GM12891 (cell line): ENCODE data around the gene PRCP.

Experiments used
- DNase-seq: peaks from one replicate; pipeline ENCODE4 v3.0.0; 2011; ENCODE audit warnings: low spot score; ENCODE audit not compliant: insufficient read length
- FAIRE-seq: peaks from 2 replicates; lab custom pipeline; 2011; peaks lifted over from hg19 to GRCh38; lab: Jason Lieb, UNC
- PAX5 ChIP-seq: IDR thresholded peaks from 2 replicates; pipeline ENCODE4 v1.6.1; 2011; ENCODE audit warnings: low read length, moderate library complexity, mild to moderate bottlenecking; ENCODE audit not compliant: insufficient read depth, severe bottlenecking
- POLR2A ChIP-seq: IDR thresholded peaks from 2 replicates; pipeline ENCODE4 v1.6.1; 2011; ENCODE audit warnings: low read depth, low read length, control low read depth
- POLR2AphosphoS5 ChIP-seq: IDR thresholded peaks from 2 replicates; pipeline ENCODE4 v1.6.1; 2011; ENCODE audit warnings: low read depth, low read length, control low read depth
- POU2F2 ChIP-seq: IDR thresholded peaks from 2 replicates; pipeline ENCODE4 v1.6.1; 2011; ENCODE audit warnings: low read depth, mild to moderate bottlenecking, control low read depth, low read length, moderate library complexity
- SPI1 ChIP-seq: IDR thresholded peaks from 2 replicates; pipeline ENCODE4 v1.6.1; 2011; ENCODE audit warnings: low read depth, low read length, control low read depth
- TAF1 ChIP-seq: IDR thresholded peaks from 2 replicates; pipeline ENCODE4 v1.6.1; 2011; ENCODE audit warnings: low read depth, low read length, control low read depth

Gene PRCP

GRCh38 chr11:82792822-82793569 is 107.2 kb downstream of the PRCP start:
- TF ChIP-seq TAF1: no peak
- TF ChIP-seq PAX5: no peak
- no peak for TF ChIP-seq POU2F2
- TF ChIP-seq SPI1: no peak
- no peak for TF ChIP-seq POLR2A
- TF ChIP-seq POLR2AphosphoS5: no peak
- no peak for DNase-seq
- FAIRE-seq: no peak

GRCh38 chr11:82792319-82792718 is 107.9 kb downstream of the PRCP start:
- DNase-seq: no peak
- TF ChIP-seq PAX5 (no peak), POLR2A (no peak), TAF1 (no peak), SPI1 (no peak), POU2F2 (no peak), POLR2AphosphoS5 (no peak)
- no peak for FAIRE-seq

GRCh38 chr11:82791779-82792178 is 108.5 kb downstream of the PRCP start:
- TF ChIP-seq PAX5 (no peak), TAF1 (no peak), POLR2AphosphoS5 (no peak), SPI1 (no peak), POU2F2 (no peak), POLR2A (no peak)
- FAIRE-seq (no peak), DNase-seq (no peak)

GRCh38 chr11:82790723-82791484 is 109.3 kb downstream of the PRCP start:
- no peak for TF ChIP-seq TAF1
- TF ChIP-seq PAX5: no peak
- no peak for TF ChIP-seq POLR2AphosphoS5
- TF ChIP-seq POLR2A: no peak
- TF ChIP-seq SPI1: no peak
- no peak for TF ChIP-seq POU2F2
- FAIRE-seq: no peak
- no peak for DNase-seq

- TF ChIP-seq POLR2AphosphoS5 (no peak), SPI1 (no peak), POLR2A (no peak), PAX5 (no peak), POU2F2 (no peak), TAF1 (no peak)
- DNase-seq (no peak), FAIRE-seq (no peak)
Measured at GRCh38 chr11:82787981-82788380, 112.2 kb downstream of the PRCP start.

GRCh38 chr11:82786836-82787235 is 113.4 kb downstream of the PRCP start:
- FAIRE-seq (no peak), DNase-seq (no peak)
- TF ChIP-seq PAX5 (no peak), POU2F2 (no peak), POLR2A (no peak)

- no peak for DNase-seq
- no peak for FAIRE-seq
- TF ChIP-seq PAX5 (no peak), TAF1 (no peak), POU2F2 (no peak), POLR2AphosphoS5 (no peak), POLR2A (no peak), SPI1 (no peak)
Measured at GRCh38 chr11:82786001-82786400, 114.2 kb downstream of the PRCP start.

GRCh38 chr11:82782825-82783374 is 117.3 kb downstream of the PRCP start:
- FAIRE-seq (no peak), DNase-seq (no peak)
- TF ChIP-seq TAF1 (no peak), POLR2A (no peak), POU2F2 (no peak), PAX5 (no peak), POLR2AphosphoS5 (no peak), SPI1 (no peak)

GRCh38 chr11:82778776-82779175 is 121.5 kb downstream of the PRCP start:
- TF ChIP-seq POU2F2 (no peak), TAF1 (no peak), SPI1 (no peak), PAX5 (no peak), POLR2AphosphoS5 (no peak), POLR2A (no peak)
- DNase-seq (no peak), FAIRE-seq (no peak)
